Measurements from ENCODE around the gene NELFCD. TPM values are rescaled to one million over a fixed set of nuclear protein-coding genes. Genes with fewer than 3 reads are reported as not detected.

NELFCD gene
- total RNA-seq, 1 experiment from 2014 or later, result 144 TPM

GRCh38 chr20:59017493-59018231 lies 36.6 kb downstream of the NELFCD start:
- peaks cover 17% of the 10 kb centered on the region for H3K4me1 ChIP-seq (ENCODE audit: insufficient read depth, low read length)
- ATAC-seq (no peak), DNase-seq (no peak)
- no peaks in the 10 kb centered on the region for H3K9me3 ChIP-seq (ENCODE audit: low read length)
- H3F3A ChIP-seq (ENCODE audit: low read length, unreplicated experiment), result no peaks in the 10 kb centered on the region
- H3K36me3 ChIP-seq (ENCODE audit: low read depth, low read length), result no peaks in the 10 kb centered on the region
- no peak overlapping the region for H2AFZ ChIP-seq (ENCODE audit: low read length)
- H3K27ac ChIP-seq (ENCODE audit: low read length), result no peak overlapping the region
- ChIA-PET POLR2A (ENCODE audit: unreplicated experiment) (interaction anchor here (0.6 kb wide), 1 partner anchor 14 kb away, joined by 3 read pairs; the partner anchor contains the start of gene ATP5F1E), CTCF (interaction anchor here (0.6 kb wide), 1 partner anchor 15 kb away, joined by 3 read pairs; the partner anchor contains the start of gene ATP5F1E)
- no TSS peak for BruUV-seq (replicated peaks)
- H3K9ac ChIP-seq (ENCODE audit: low read length), result no peak overlapping the region
- H3K27me3 ChIP-seq (ENCODE audit: low read length), result no peaks in the 10 kb centered on the region
- no peaks in the 10 kb centered on the region for H3K79me2 ChIP-seq (ENCODE audit: low read length)
- H3K4me3 ChIP-seq (ENCODE audit: low read length), result no peak overlapping the region
- H3K4me2 ChIP-seq (ENCODE audit: low read length), result no peak overlapping the region
- intact Hi-C loops (cut with micrococcal nuclease), result no loop called here
- H3K9me2 ChIP-seq (replicated peaks; ENCODE audit: low read length), result no peaks in the 10 kb centered on the region
- TF ChIP-seq EZH2 (IDR thresholded peaks at IDR 0.05; ENCODE audit: low read length, unreplicated experiment), result no peak
- no peak for TF ChIP-seq CTCF (conservative IDR thresholded peaks at IDR 0.05; ENCODE audit: low read depth, low read length)
- TF ChIP-seq EZH2phosphoT487 (IDR thresholded peaks at IDR 0.05; ENCODE audit: borderline replicate concordance, low read length), result no peak
- no peaks in the 10 kb centered on the region for H4K20me1 ChIP-seq (ENCODE audit: low read length)

- DNase-seq, result no peak
- Histone ChIP-seq H3K79me2 (ENCODE audit: low read length) (no peaks in the 10 kb centered on the region), H3K4me1 (ENCODE audit: insufficient read depth, low read length) (peaks cover 17% of the 10 kb centered on the region), H2AFZ (ENCODE audit: low read length) (no peak overlapping the region), H3K27me3 (ENCODE audit: low read length) (no peaks in the 10 kb centered on the region), H3K4me3 (ENCODE audit: low read length) (no peak overlapping the region), H3F3A (ENCODE audit: low read length, unreplicated experiment) (no peaks in the 10 kb centered on the region), H3K9ac (ENCODE audit: low read length) (no peak overlapping the region), H3K4me2 (ENCODE audit: low read length) (no peak overlapping the region), H3K9me3 (ENCODE audit: low read length) (no peaks in the 10 kb centered on the region), H3K9me2 (replicated peaks; ENCODE audit: low read length) (no peaks in the 10 kb centered on the region), H4K20me1 (ENCODE audit: low read length) (no peaks in the 10 kb centered on the region), H3K27ac (ENCODE audit: low read length) (no peak overlapping the region), H3K36me3 (ENCODE audit: low read depth, low read length) (peaks cover 5% of the 10 kb centered on the region; the same call in 1 of the 2 replicates)
- POLR2A ChIA-PET (ENCODE audit: unreplicated experiment), result no interaction called here
- ATAC-seq, result no peak
- CTCF ChIA-PET, result no interaction called here
- BruUV-seq (replicated peaks), result no TSS peak
- intact Hi-C loops (cut with micrococcal nuclease), result no loop called here
- TF ChIP-seq CTCF (conservative IDR thresholded peaks at IDR 0.05; ENCODE audit: low read depth, low read length), result no peak
- no peak for TF ChIP-seq EZH2 (IDR thresholded peaks at IDR 0.05; ENCODE audit: low read length, unreplicated experiment)
- TF ChIP-seq EZH2phosphoT487 (IDR thresholded peaks at IDR 0.05; ENCODE audit: borderline replicate concordance, low read length), result no peak
Observed at GRCh38 chr20:59018817-59019216, 37.8 kb downstream of the NELFCD start.

- intact Hi-C loops (cut with micrococcal nuclease), result no loop called here
- CTCF ChIA-PET, result no interaction called here
- no TSS peak for BruUV-seq (replicated peaks)
Observed at GRCh38 chr20:59019217-59019616, 38.2 kb downstream of the NELFCD start, which contains the start of gene TUBB1. Gene TUBB1, plus strand, starts transcription at chr20:59019429. Its CDS starts 94 bp downstream, at chr20:59019523.

More at GRCh38 chr20:59019217-59019616, 38.2 kb downstream of the NELFCD start, which contains the start of gene TUBB1:
- DNase-seq (no peak), ATAC-seq (no peak)
- Histone ChIP-seq H3K27ac (ENCODE audit: low read length) (no peak within 1 kb of the TSS), H3K9me2 (replicated peaks; ENCODE audit: low read length) (no peaks in the 10 kb centered on the region), H3K36me3 (ENCODE audit: low read depth, low read length) (peaks cover 8% of the 10 kb centered on the region; the same call in 1 of the 2 replicates), H3K9me3 (ENCODE audit: low read length) (no peaks in the 10 kb centered on the region), H3K4me3 (ENCODE audit: low read length) (no peak within 1 kb of the TSS), H3K4me1 (ENCODE audit: insufficient read depth, low read length) (peaks cover 17% of the 10 kb centered on the region), H3K4me2 (ENCODE audit: low read length) (no peak within 1 kb of the TSS), H3K27me3 (ENCODE audit: low read length) (no peaks in the 10 kb centered on the region), H4K20me1 (ENCODE audit: low read length) (no peaks in the 10 kb centered on the region), H3K9ac (ENCODE audit: low read length) (no peak within 1 kb of the TSS), H3F3A (ENCODE audit: low read length, unreplicated experiment) (no peaks in the 10 kb centered on the region), H3K79me2 (ENCODE audit: low read length) (no peaks in the 10 kb centered on the region), H2AFZ (ENCODE audit: low read length) (no peak within 1 kb of the TSS)
- POLR2A ChIA-PET (ENCODE audit: unreplicated experiment), result no interaction called here
- TF ChIP-seq EZH2 (IDR thresholded peaks at IDR 0.05; ENCODE audit: low read length, unreplicated experiment), result no peak
- no peak for TF ChIP-seq CTCF (conservative IDR thresholded peaks at IDR 0.05; ENCODE audit: low read depth, low read length)
- TF ChIP-seq EZH2phosphoT487 (IDR thresholded peaks at IDR 0.05; ENCODE audit: borderline replicate concordance, low read length), result no peak

Measured in PC-3 (cell line).